K562 (cell line): ENCODE measurements around the gene ANKEF1. TPM values are rescaled to one million over a fixed set of nuclear protein-coding genes. Genes with fewer than 3 reads are reported as not detected.

Experiments used
- ATAC-seq: fragments of 200-7000 bp; cut with Tn5 transposase; 3 replicates; pipeline ENCODE4 v1.9.1; 2020; ENCODE audit warnings: moderate library complexity
- BruUV-seq: library from RNA; stranded (reverse); fragments of 400-500 nt; replicated peaks from 2 replicates; lab custom pipeline; 2021; lab: Mats Ljungman, UMichigan
- CTCF ChIA-PET: fragments of 300-600 bp; formaldehyde crosslinking; extraction: SDS; loops from one replicate; lab custom pipeline; 2021; ENCODE audit warnings: low intra/inter-chr PET ratio; lab: Yijun Ruan, JAX
- POLR2A ChIA-PET: fragments of 300-600, 350-650 bp; sonication (Branson Sonifier 250); formaldehyde crosslinking; extraction: SDS; loops from one replicate; lab custom pipeline; 2021; ENCODE audit warnings: antibody characterized with exemption, inconsistent platforms; lab: Yijun Ruan, JAX
- DNase-seq, 4 experiments: peaks; one replicate each; pipeline versions ENCODE4 v3.0.0 to v3.0.0-alpha.2; 2011 to 2018; ENCODE audit warnings: low spot score in 3 of 4, mixed read lengths in 3 of 4; ENCODE audit errors: extremely low read depth in 1 of 4
- FAIRE-seq: peaks from 2 replicates; lab custom pipeline; 2011; peaks lifted over from hg19 to GRCh38; lab: Jason Lieb, UNC
- H2AFZ ChIP-seq: 2 replicates; pipeline ENCODE4 v1.6.0; 2011; ENCODE audit warnings: low read depth, low read length, control low read depth, inconsistent platforms
- H3K27ac ChIP-seq: fragments of 200-600 bp; 3 replicates; pipeline ENCODE4 v1.8.0; 2011; ENCODE audit warnings: low read depth, mild to moderate bottlenecking, control low read depth, inconsistent platforms, low read length, moderate library complexity, mixed read lengths; ENCODE audit errors: extremely low read depth
- H3K27me3 ChIP-seq, 2 experiments: fragments of 300-600 bp in 1 of 2; 2 replicates in 1 of 2; 3 replicates in 1 of 2; pipeline versions ENCODE4 v1.6.0 to v1.8.0; 2011; ENCODE audit warnings: inconsistent platforms in 2 of 2, low read length in 2 of 2, mild to moderate bottlenecking in 1 of 2, mixed read lengths in 1 of 2, moderate library complexity in 1 of 2; ENCODE audit not compliant: control insufficient read depth in 2 of 2, insufficient read depth in 2 of 2
- H3K36me3 ChIP-seq: fragments of 300-600 bp; 3 replicates; pipeline ENCODE4 v1.8.0; 2011; ENCODE audit warnings: mild to moderate bottlenecking, low read length, inconsistent platforms; ENCODE audit not compliant: control insufficient read depth, insufficient read depth
- H3K4me1 ChIP-seq, 2 experiments: fragments of 200-600 bp in 1 of 2; replicated peaks in 1 of 2; 2 replicates in 1 of 2; 3 replicates in 1 of 2; pipeline versions ENCODE4 v1.5.1 to v1.8.0; 2011; ENCODE audit warnings: inconsistent platforms in 2 of 2, low read length in 2 of 2, mild to moderate bottlenecking in 1 of 2, mixed read lengths in 1 of 2, moderate library complexity in 1 of 2; ENCODE audit not compliant: control insufficient read depth in 2 of 2, insufficient read depth in 2 of 2
- H3K4me2 ChIP-seq: 2 replicates; pipeline ENCODE4 v1.6.1; 2011; ENCODE audit warnings: low read length, control low read depth, inconsistent platforms, mixed read lengths; ENCODE audit not compliant: insufficient read depth
- H3K4me3 ChIP-seq: fragments of 200-600 bp; sonication (generic), shearing (Covaris generic); 2 replicates; pipeline ENCODE4 v1.5.1; 2016; ENCODE audit warnings: control low read depth, inconsistent platforms
- H3K79me2 ChIP-seq: fragments of 200-600 bp; 3 replicates; pipeline ENCODE4 v1.8.0; 2011; ENCODE audit warnings: low read length, inconsistent platforms; ENCODE audit not compliant: control insufficient read depth, insufficient read depth
- H3K9ac ChIP-seq, 2 experiments: 2 replicates each; pipeline versions ENCODE4 v1.6.0 to v1.6.1; 2011; ENCODE audit warnings: low read depth in 2 of 2, low read length in 2 of 2, control low read depth in 1 of 2, inconsistent platforms in 1 of 2, mild to moderate bottlenecking in 1 of 2, mixed read lengths in 1 of 2; ENCODE audit not compliant: insufficient read depth in 1 of 2
- H3K9me1 ChIP-seq: one replicate; pipeline ENCODE4 v1.6.0; 2011; ENCODE audit warnings: inconsistent platforms, mild to moderate bottlenecking, low read length, moderate library complexity; ENCODE audit not compliant: control insufficient read depth, insufficient read depth
- H3K9me3 ChIP-seq: replicated peaks from 2 replicates; pipeline ENCODE4 v1.5.1; 2011; ENCODE audit warnings: low read depth, low read length, inconsistent platforms; ENCODE audit not compliant: control insufficient read depth, insufficient read depth
- H4K20me1 ChIP-seq: replicated peaks from 2 replicates; pipeline ENCODE4 v1.6.1; 2011; ENCODE audit warnings: low read length, inconsistent platforms, mixed read lengths; ENCODE audit not compliant: control insufficient read depth, insufficient read depth
- ARID3A ChIP-seq: IDR thresholded peaks from 2 replicates; pipeline ENCODE4 v1.6.1; 2012; ENCODE audit warnings: low read depth, low read length, improper control_type of control experiment, borderline replicate concordance
- GABPB2 ChIP-seq: fragments of 250-450 bp; sonication (Bioruptor Pico); conservative IDR thresholded peaks from 2 replicates; pipeline ENCODE4 v1.5.1; 2021; ENCODE audit warnings: mild to moderate bottlenecking
- HDAC1 ChIP-seq, 2 experiments: fragments of 450-650 bp; IDR thresholded peaks; 2 replicates each; pipeline ENCODE4 v1.6.1; 2016 to 2017; ENCODE audit warnings: inconsistent platforms in 1 of 2, mild to moderate bottlenecking in 1 of 2, moderate library complexity in 1 of 2
- MEIS2 ChIP-seq: fragments of 450-650 bp; IDR thresholded peaks from 2 replicates; pipeline ENCODE4 v1.6.1; 2014; ENCODE audit warnings: mild to moderate bottlenecking; ENCODE audit not compliant: partially characterized antibody
- TAF1 ChIP-seq: IDR thresholded peaks from 2 replicates; pipeline ENCODE4 v1.6.1; 2011; ENCODE audit warnings: mild to moderate bottlenecking, low read length, moderate library complexity; ENCODE audit not compliant: insufficient read depth, control insufficient read depth, severe bottlenecking; ENCODE audit errors: extremely low read depth
- TAF15 ChIP-seq: fragments of 200-400 bp; formaldehyde crosslinking; IDR thresholded peaks from 2 replicates; pipeline ENCODE4 v1.6.1; 2017; ENCODE audit warnings: mild to moderate bottlenecking, low read depth, low read length, moderate library complexity
- ZBTB1 ChIP-seq: sonication (generic); formaldehyde crosslinking; IDR thresholded peaks from 2 replicates; pipeline ENCODE4 v1.8.1; 2023; ENCODE audit warnings: missing genetic modification reagents, low read depth, mild to moderate bottlenecking, borderline replicate concordance
- ZNF133 ChIP-seq: fragments of 250-450 bp; sonication (Bioruptor Pico); IDR thresholded peaks from 2 replicates; pipeline ENCODE4 v1.4.0; 2020; ENCODE audit warnings: mild to moderate bottlenecking
- ZNF695 ChIP-seq: fragments of 450-650 bp; formaldehyde crosslinking; IDR thresholded peaks from 2 replicates; pipeline ENCODE4 v1.4.0; 2020; ENCODE audit warnings: mild to moderate bottlenecking, moderate library complexity
- WGBS: fragments of 100-300 bp; shearing (Covaris generic); methylation state at CpG from one replicate; pipeline ENCODE4 v1.1.6; 2016; ENCODE audit warnings: low coverage, mixed read lengths; ENCODE audit not compliant: insufficient coverage; ENCODE audit errors: missing lambda C conversion rate; 5-methylcytosine and 5-hydroxymethylcytosine counted together
- in situ Hi-C: fragments of 300-500 bp; cut with MboI; formaldehyde crosslinking; loops from 4 replicates; pipeline ENCODE4 v1.15.0; 2018; ENCODE audit warnings: inconsistent platforms, mixed read lengths
- intact Hi-C: fragments of 100-400 bp; cut with micrococcal nuclease; formaldehyde crosslinking; loops from 2 replicates; pipeline ENCODE4 v1.14.2; 2022
- polyA plus RNA-seq, 8 experiments: library from polyadenylated mRNA; depleted of rRNA in 4 of 8; stranded (reverse) in 5 of 8; unstranded in 3 of 8; fragments of >200 nt; fragmentation: Nextera tagmentation in 2 of 8; fragmentation: Illumina TruSeq in 1 of 8; extraction: Ambion mirVana in 2 of 8; extraction: Trizol in 1 of 8; gene quantifications; 2 replicates each; pipeline versions ENCODE4 v1.2.1 to v1.2.3, GENCODE V29; 2011 to 2014; ENCODE audit warnings: inconsistent platforms in 1 of 8, missing spikeins in 1 of 8
- total RNA-seq, 7 experiments: library from RNA; depleted of rRNA in 6 of 7; stranded (reverse); fragments of >200 nt in 6 of 7; fragmentation: Illumina TruSeq in 2 of 7; extraction: Trizol in 2 of 7; gene quantifications; 2 replicates each; pipeline versions ENCODE4 v1.2.1 to v1.2.3, GENCODE V29; 2011 to 2021; ENCODE audit warnings: low replicate concordance in 1 of 7
- TF ChIP-seq, protein P1 (sequence below): fragments of 200-400 bp; formaldehyde crosslinking; IDR thresholded peaks from 2 replicates; pipeline ENCODE4 v1.6.1; 2017; ENCODE audit warnings: mild to moderate bottlenecking, low read depth, low read length, moderate library complexity
- TF ChIP-seq, protein P2 (sequence below): sonication (generic); formaldehyde crosslinking; IDR thresholded peaks from 2 replicates; pipeline ENCODE4 v1.8.0; 2022; ENCODE audit warnings: missing genetic modification reagents, mild to moderate bottlenecking, moderate library complexity, borderline replicate concordance

The ANKEF1 gene
- total and polyA plus RNA-seq, 9 of the 15 experiments (the other 6 are each of a cell fraction or from before 2014, with no cell fraction given), result 0.35 to 2.1 (median 1.7) TPM

DNA sequence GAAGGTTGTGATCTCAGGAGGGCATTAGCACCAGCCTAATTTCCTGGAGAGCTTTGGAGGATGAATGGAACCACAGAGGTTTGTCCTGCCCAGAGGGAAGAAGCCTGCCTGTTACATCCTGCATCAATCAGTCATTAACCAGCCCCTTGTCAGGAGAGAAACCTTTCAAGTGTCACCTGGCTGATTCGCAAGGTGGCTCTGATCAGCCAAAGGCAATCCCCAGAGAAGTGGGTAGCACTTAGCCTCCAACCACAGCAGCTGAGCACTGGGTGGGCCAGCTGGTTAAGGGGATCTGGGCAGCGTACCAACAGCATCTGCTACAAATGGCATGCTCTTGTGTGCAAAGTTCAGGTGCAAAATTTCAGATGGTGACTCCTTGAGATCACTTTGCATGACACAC is 26.9 kb downstream of the ANKEF1 start:
- no peak for TF ChIP-seq HDAC1 (IDR thresholded peaks at IDR 0.05)
- no peak for TF ChIP-seq ZNF133
- DNase-seq (no peak), ATAC-seq (no peak), FAIRE-seq (no peak)
- Histone ChIP-seq H3K27me3 (no peaks in the 10 kb centered on the region), H3K27ac (no peak overlapping the region), H3K4me2 (no peak overlapping the region), H3K36me3 (no peaks in the 10 kb centered on the region), H3K9me3 (no peaks in the 10 kb centered on the region), H3K9me1 (no peaks in the 10 kb centered on the region), H4K20me1 (no peaks in the 10 kb centered on the region), H2AFZ (no peak overlapping the region), H3K9ac (no peak overlapping the region), H3K4me1 (no peaks in the 10 kb centered on the region), H3K79me2 (no peaks in the 10 kb centered on the region), H3K4me3 (no peak overlapping the region)
- ChIA-PET CTCF (no interaction called here), POLR2A (no interaction called here)
- in situ Hi-C loops (no loop called here), intact Hi-C loops (no loop called here)
- BruUV-seq, result no TSS peak
- WGBS, result 0% methylated on average over 2 of the region's 2 CpGs

- 11% methylated on average over 2 of the region's 2 CpGs for WGBS
- POLR2A ChIA-PET, result no interaction called here
- DNase-seq (no peak), ATAC-seq (no peak), FAIRE-seq (no peak)
- no peaks in the 10 kb centered on the region for H3K9me1 ChIP-seq
- H2AFZ ChIP-seq, result no peak overlapping the region
- no peak overlapping the region for H3K9ac ChIP-seq
- no peaks in the 10 kb centered on the region for H3K36me3 ChIP-seq
- intact Hi-C loops, result no loop called here
- H3K9me3 ChIP-seq, result no peaks in the 10 kb centered on the region
- H3K4me1 ChIP-seq, result no peaks in the 10 kb centered on the region
- CTCF ChIA-PET, result no interaction called here
- H3K27me3 ChIP-seq, result no peaks in the 10 kb centered on the region
- BruUV-seq, result no TSS peak
- H3K4me3 ChIP-seq, result no peak overlapping the region
- H3K4me2 ChIP-seq, result no peak overlapping the region
- no peaks in the 10 kb centered on the region for H3K79me2 ChIP-seq
- H4K20me1 ChIP-seq, result no peaks in the 10 kb centered on the region
- no peak overlapping the region for H3K27ac ChIP-seq
- in situ Hi-C loops, result no loop called here
- TF ChIP-seq ARID3A (no peak), GABPB2 (CRISPR knock-in tag) (no peak), TAF15 (no peak), ZNF695 (CRISPR knock-in tag) (no peak), ZBTB1 (CRISPR knock-in tag) (no peak), MEIS2 (no peak), TAF1 (no peak)
- TF ChIP-seq, protein P1, sequence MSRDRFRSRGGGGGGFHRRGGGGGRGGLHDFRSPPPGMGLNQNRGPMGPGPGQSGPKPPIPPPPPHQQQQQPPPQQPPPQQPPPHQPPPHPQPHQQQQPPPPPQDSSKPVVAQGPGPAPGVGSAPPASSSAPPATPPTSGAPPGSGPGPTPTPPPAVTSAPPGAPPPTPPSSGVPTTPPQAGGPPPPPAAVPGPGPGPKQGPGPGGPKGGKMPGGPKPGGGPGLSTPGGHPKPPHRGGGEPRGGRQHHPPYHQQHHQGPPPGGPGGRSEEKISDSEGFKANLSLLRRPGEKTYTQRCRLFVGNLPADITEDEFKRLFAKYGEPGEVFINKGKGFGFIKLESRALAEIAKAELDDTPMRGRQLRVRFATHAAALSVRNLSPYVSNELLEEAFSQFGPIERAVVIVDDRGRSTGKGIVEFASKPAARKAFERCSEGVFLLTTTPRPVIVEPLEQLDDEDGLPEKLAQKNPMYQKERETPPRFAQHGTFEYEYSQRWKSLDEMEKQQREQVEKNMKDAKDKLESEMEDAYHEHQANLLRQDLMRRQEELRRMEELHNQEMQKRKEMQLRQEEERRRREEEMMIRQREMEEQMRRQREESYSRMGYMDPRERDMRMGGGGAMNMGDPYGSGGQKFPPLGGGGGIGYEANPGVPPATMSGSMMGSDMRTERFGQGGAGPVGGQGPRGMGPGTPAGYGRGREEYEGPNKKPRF, result no peak
- TF ChIP-seq, protein P2, sequence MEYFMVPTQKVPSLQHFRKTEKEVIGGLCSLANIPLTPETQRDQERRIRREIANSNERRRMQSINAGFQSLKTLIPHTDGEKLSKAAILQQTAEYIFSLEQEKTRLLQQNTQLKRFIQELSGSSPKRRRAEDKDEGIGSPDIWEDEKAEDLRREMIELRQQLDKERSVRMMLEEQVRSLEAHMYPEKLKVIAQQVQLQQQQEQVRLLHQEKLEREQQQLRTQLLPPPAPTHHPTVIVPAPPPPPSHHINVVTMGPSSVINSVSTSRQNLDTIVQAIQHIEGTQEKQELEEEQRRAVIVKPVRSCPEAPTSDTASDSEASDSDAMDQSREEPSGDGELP (CRISPR knock-in tag), result no peak
Measured at GRCh38 chr20:10063482-10063881, 28.7 kb downstream of the ANKEF1 start.
